HG02973 (cell line): ENCODE results near the gene KLHL9.
"Not testable (repeated sequence)": the region's sequence is repeated elsewhere in the genome, so short reads cannot be mapped to it uniquely, and the experiment has no call there.

Experiments used
- ATAC-seq: cut with Tn5 transposase; IDR thresholded peaks from one replicate; pipeline ENCODE4 v1.9.1; 2021; ENCODE audit warnings: moderate library complexity; ENCODE audit not compliant: unreplicated experiment

Gene KLHL9

GRCh38 chr9:21334701-21335632 lies at the start of gene KLHL9:
TSS of gene KLHL9 (minus strand) at chr9:21335404. CDS start at chr9:21334859, 545 bp downstream.
- peak; percentile 88 for ATAC-seq

- no peak for ATAC-seq
These were observed 48.4 kb upstream of the KLHL9 start for GRCh38 chr9:21383627-21384026.

- peak; percentile 96 for ATAC-seq
These were observed 46.5 kb upstream of the KLHL9 start for GRCh38 chr9:21381448-21382339.

- ATAC-seq: not testable (repeated sequence)
These were observed 36.3 kb upstream of the KLHL9 start for GRCh38 chr9:21371467-21371866.

GRCh38 chr9:21367957-21368356 lies 32.8 kb upstream of the KLHL9 start, which contains the start of gene IFNA13:
TSS of gene IFNA13 (minus strand) at chr9:21368057. CDS start at chr9:21368010, 47 bp downstream.
- no peak for ATAC-seq

GRCh38 chr9:21367169-21367568 lies 32.0 kb upstream of the KLHL9 start:
- peak; percentile 96 for ATAC-seq

- ATAC-seq: no peak
These were observed 27.1 kb upstream of the KLHL9 start for GRCh38 chr9:21362287-21362686.

- ATAC-seq: peak; percentile 84
These were observed 22.6 kb upstream of the KLHL9 start for GRCh38 chr9:21357479-21358460.

- no peak for ATAC-seq
These were observed 15.6 kb upstream of the KLHL9 start, which contains the start of gene IFNA6 for GRCh38 chr9:21350787-21351186. TSS of gene IFNA6 (minus strand) at chr9:21350887. CDS start at chr9:21350887, 0 bp downstream.

- ATAC-seq: no peak
These were observed 13.3 kb upstream of the KLHL9 start for GRCh38 chr9:21348430-21348970.

- ATAC-seq: no peak
These were observed 5.5 kb upstream of the KLHL9 start for GRCh38 chr9:21340735-21341134.

GRCh38 chr9:21336457-21336856 lies 1.3 kb upstream of the KLHL9 start:
- no peak for ATAC-seq

- no peak for ATAC-seq
These were observed 2.0 kb downstream of the KLHL9 start for GRCh38 chr9:21333226-21333625.

- ATAC-seq: no peak
These were observed 3.4 kb downstream of the KLHL9 start for GRCh38 chr9:21331676-21332402.

GRCh38 chr9:21326526-21327139 lies 8.6 kb downstream of the KLHL9 start:
- ATAC-seq: peak; percentile 76

GRCh38 chr9:21324047-21324446 lies 11.2 kb downstream of the KLHL9 start:
- ATAC-seq: no peak

GRCh38 chr9:21322911-21323461 lies 12.2 kb downstream of the KLHL9 start:
- ATAC-seq: no peak

GRCh38 chr9:21320465-21320864 lies 14.7 kb downstream of the KLHL9 start:
- no peak for ATAC-seq
